Occipital lobe (tissue), 2 donors: ENCODE results near the gene MYT1. TPM values are rescaled to one million over a fixed set of nuclear protein-coding genes. Genes with fewer than 3 reads are reported as not detected.

ENCODE experiments used
- DNase-seq: peaks from one replicate; lab custom pipeline; 2025; lab: John Stamatoyannopoulos, UW
- total RNA-seq: library from RNA; depleted of rRNA; stranded (reverse); fragments of >200 nt; gene quantifications from one replicate; pipeline ENCODE4 v1.2.3, GENCODE V29; 2014

The MYT1 gene
- total RNA-seq, 1 donor from 2014 or later = 5.9 TPM

GRCh38 chr20:64188682-64189529, 24.7 kb downstream of the MYT1 start:
- DNase-seq = no peak

GRCh38 chr20:64189530-64189966, 25.3 kb downstream of the MYT1 start:
- no peak for DNase-seq

- no peak for DNase-seq
These were observed 25.7 kb downstream of the MYT1 start for GRCh38 chr20:64189986-64190385.

- no peak for DNase-seq
These were observed 26.8 kb downstream of the MYT1 start for GRCh38 chr20:64191002-64191401.

GRCh38 chr20:64192406-64192805, 28.2 kb downstream of the MYT1 start:
- no peak for DNase-seq

GRCh38 chr20:64193058-64193457, 28.8 kb downstream of the MYT1 start:
- DNase-seq = no peak

GRCh38 chr20:64194269-64194668, 30.0 kb downstream of the MYT1 start:
- DNase-seq = no peak

- DNase-seq = no peak
These were observed 32.1 kb downstream of the MYT1 start for GRCh38 chr20:64196309-64196708.

GRCh38 chr20:64196847-64197306, 32.6 kb downstream of the MYT1 start:
- no peak for DNase-seq

- no peak for DNase-seq
These were observed 34.1 kb downstream of the MYT1 start for GRCh38 chr20:64198347-64198746.

GRCh38 chr20:64199395-64199794, 35.1 kb downstream of the MYT1 start:
- DNase-seq = no peak

- DNase-seq = no peak
These were observed 36.5 kb downstream of the MYT1 start for GRCh38 chr20:64200740-64201139.

GRCh38 chr20:64201653-64202052, 37.4 kb downstream of the MYT1 start:
- DNase-seq = no peak

GRCh38 chr20:64203037-64203777, 39.0 kb downstream of the MYT1 start:
- DNase-seq = no peak

GRCh38 chr20:64205611-64206026, 41.4 kb downstream of the MYT1 start:
- peak; percentile 13 for DNase-seq

- no peak for DNase-seq
These were observed 42.4 kb downstream of the MYT1 start for GRCh38 chr20:64206614-64207013.

GRCh38 chr20:64207641-64208590, 43.7 kb downstream of the MYT1 start:
- DNase-seq = no peak

- DNase-seq = no peak
These were observed 44.9 kb downstream of the MYT1 start for GRCh38 chr20:64209148-64209547.

- DNase-seq = no peak
These were observed 46.6 kb downstream of the MYT1 start for GRCh38 chr20:64210656-64211369.

GRCh38 chr20:64211874-64212658, 47.8 kb downstream of the MYT1 start:
- no peak for DNase-seq
